ENCODE results near the gene PTCD2. TPM values are rescaled to one million over a fixed set of nuclear protein-coding genes. Genes with fewer than 3 reads are reported as not detected.

The PTCD2 gene
- total and polyA plus RNA-seq, 2 of the 8 experiments (the other 6 are each of a cell fraction or from before 2014, with no cell fraction given): 7.3 to 15.4 TPM

DNA sequence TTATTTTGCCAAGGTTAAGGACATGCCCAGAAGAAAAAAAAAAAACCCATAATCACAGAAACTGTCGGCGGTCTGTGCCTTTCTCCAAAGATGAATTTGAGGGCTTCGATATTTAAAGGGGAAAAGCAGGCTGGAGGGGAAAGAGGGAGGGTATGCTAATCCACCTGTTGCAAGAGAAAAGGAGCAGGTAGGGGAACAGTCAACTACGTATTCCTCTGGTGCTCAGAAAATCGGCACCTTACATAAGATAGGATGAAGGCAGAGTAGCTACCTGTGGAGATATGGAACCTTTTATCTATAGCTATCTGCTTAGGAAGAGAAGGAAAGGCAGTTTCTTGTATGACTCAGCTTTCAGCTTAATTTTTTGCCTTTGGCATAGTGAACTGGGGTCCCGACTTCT lies 77.7 kb downstream of the PTCD2 start (continued):
- TF ChIP-seq, protein P1, sequence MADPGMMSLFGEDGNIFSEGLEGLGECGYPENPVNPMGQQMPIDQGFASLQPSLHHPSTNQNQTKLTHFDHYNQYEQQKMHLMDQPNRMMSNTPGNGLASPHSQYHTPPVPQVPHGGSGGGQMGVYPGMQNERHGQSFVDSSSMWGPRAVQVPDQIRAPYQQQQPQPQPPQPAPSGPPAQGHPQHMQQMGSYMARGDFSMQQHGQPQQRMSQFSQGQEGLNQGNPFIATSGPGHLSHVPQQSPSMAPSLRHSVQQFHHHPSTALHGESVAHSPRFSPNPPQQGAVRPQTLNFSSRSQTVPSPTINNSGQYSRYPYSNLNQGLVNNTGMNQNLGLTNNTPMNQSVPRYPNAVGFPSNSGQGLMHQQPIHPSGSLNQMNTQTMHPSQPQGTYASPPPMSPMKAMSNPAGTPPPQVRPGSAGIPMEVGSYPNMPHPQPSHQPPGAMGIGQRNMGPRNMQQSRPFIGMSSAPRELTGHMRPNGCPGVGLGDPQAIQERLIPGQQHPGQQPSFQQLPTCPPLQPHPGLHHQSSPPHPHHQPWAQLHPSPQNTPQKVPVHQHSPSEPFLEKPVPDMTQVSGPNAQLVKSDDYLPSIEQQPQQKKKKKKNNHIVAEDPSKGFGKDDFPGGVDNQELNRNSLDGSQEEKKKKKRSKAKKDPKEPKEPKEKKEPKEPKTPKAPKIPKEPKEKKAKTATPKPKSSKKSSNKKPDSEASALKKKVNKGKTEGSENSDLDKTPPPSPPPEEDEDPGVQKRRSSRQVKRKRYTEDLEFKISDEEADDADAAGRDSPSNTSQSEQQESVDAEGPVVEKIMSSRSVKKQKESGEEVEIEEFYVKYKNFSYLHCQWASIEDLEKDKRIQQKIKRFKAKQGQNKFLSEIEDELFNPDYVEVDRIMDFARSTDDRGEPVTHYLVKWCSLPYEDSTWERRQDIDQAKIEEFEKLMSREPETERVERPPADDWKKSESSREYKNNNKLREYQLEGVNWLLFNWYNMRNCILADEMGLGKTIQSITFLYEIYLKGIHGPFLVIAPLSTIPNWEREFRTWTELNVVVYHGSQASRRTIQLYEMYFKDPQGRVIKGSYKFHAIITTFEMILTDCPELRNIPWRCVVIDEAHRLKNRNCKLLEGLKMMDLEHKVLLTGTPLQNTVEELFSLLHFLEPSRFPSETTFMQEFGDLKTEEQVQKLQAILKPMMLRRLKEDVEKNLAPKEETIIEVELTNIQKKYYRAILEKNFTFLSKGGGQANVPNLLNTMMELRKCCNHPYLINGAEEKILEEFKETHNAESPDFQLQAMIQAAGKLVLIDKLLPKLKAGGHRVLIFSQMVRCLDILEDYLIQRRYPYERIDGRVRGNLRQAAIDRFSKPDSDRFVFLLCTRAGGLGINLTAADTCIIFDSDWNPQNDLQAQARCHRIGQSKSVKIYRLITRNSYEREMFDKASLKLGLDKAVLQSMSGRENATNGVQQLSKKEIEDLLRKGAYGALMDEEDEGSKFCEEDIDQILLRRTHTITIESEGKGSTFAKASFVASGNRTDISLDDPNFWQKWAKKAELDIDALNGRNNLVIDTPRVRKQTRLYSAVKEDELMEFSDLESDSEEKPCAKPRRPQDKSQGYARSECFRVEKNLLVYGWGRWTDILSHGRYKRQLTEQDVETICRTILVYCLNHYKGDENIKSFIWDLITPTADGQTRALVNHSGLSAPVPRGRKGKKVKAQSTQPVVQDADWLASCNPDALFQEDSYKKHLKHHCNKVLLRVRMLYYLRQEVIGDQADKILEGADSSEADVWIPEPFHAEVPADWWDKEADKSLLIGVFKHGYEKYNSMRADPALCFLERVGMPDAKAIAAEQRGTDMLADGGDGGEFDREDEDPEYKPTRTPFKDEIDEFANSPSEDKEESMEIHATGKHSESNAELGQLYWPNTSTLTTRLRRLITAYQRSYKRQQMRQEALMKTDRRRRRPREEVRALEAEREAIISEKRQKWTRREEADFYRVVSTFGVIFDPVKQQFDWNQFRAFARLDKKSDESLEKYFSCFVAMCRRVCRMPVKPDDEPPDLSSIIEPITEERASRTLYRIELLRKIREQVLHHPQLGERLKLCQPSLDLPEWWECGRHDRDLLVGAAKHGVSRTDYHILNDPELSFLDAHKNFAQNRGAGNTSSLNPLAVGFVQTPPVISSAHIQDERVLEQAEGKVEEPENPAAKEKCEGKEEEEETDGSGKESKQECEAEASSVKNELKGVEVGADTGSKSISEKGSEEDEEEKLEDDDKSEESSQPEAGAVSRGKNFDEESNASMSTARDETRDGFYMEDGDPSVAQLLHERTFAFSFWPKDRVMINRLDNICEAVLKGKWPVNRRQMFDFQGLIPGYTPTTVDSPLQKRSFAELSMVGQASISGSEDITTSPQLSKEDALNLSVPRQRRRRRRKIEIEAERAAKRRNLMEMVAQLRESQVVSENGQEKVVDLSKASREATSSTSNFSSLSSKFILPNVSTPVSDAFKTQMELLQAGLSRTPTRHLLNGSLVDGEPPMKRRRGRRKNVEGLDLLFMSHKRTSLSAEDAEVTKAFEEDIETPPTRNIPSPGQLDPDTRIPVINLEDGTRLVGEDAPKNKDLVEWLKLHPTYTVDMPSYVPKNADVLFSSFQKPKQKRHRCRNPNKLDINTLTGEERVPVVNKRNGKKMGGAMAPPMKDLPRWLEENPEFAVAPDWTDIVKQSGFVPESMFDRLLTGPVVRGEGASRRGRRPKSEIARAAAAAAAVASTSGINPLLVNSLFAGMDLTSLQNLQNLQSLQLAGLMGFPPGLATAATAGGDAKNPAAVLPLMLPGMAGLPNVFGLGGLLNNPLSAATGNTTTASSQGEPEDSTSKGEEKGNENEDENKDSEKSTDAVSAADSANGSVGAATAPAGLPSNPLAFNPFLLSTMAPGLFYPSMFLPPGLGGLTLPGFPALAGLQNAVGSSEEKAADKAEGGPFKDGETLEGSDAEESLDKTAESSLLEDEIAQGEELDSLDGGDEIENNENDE (IDR thresholded peaks at IDR 0.05; ENCODE audit: insufficient replicate concordance, low read length): no peak
- TF ChIP-seq RBBP5 (IDR thresholded peaks at IDR 0.05; ENCODE audit: borderline replicate concordance, low read depth, low read length) (no peak), CEBPB (IDR thresholded peaks at IDR 0.05; ENCODE audit: low read depth, low read length) (no peak), JUND (IDR thresholded peaks at IDR 0.05; ENCODE audit: low read length) (no peak), RAD21 (IDR thresholded peaks at IDR 0.05 in 1 of 2, conservative IDR thresholded peaks at IDR 0.05 in 1 of 2; ENCODE audit: low read depth in 2 of 2, low read length in 2 of 2) (no peak), CREB1 (IDR thresholded peaks at IDR 0.05) (no peak), GTF2F1 (IDR thresholded peaks at IDR 0.05; ENCODE audit: borderline replicate concordance, low read depth, low read length) (no peak), JUN (IDR thresholded peaks at IDR 0.05; ENCODE audit: low read depth, low read length) (no peak)

Data from H1 (cell line).